LHCN-M2 (cell line): ENCODE data around the gene DENND2A. TPM values are rescaled to one million over a fixed set of nuclear protein-coding genes. Genes with fewer than 3 reads are reported as not detected.
"Not testable (repeated sequence)": the region's sequence is repeated elsewhere in the genome, so short reads cannot be mapped to it uniquely, and the experiment has no call there.

Source experiments
- DNase-seq: peaks from one replicate; pipeline ENCODE4 v3.0.0-alpha.2; 2012; ENCODE audit warnings: low read depth
- polyA plus RNA-seq: library from polyadenylated mRNA; unstranded; fragments of >200 nt; gene quantifications from one replicate; pipeline ENCODE4 v1.2.1, GENCODE V29; 2012; ENCODE audit warnings: missing spikeins
- total RNA-seq: library from RNA; depleted of rRNA; stranded (reverse); fragments of >200 nt; gene quantifications from 2 replicates; pipeline ENCODE4 v1.2.3, GENCODE V29; 2014; rRNA removed

Gene DENND2A
- total RNA-seq = not detected in 2 replicates
- polyA plus RNA-seq = 0.01 TPM

DNA sequence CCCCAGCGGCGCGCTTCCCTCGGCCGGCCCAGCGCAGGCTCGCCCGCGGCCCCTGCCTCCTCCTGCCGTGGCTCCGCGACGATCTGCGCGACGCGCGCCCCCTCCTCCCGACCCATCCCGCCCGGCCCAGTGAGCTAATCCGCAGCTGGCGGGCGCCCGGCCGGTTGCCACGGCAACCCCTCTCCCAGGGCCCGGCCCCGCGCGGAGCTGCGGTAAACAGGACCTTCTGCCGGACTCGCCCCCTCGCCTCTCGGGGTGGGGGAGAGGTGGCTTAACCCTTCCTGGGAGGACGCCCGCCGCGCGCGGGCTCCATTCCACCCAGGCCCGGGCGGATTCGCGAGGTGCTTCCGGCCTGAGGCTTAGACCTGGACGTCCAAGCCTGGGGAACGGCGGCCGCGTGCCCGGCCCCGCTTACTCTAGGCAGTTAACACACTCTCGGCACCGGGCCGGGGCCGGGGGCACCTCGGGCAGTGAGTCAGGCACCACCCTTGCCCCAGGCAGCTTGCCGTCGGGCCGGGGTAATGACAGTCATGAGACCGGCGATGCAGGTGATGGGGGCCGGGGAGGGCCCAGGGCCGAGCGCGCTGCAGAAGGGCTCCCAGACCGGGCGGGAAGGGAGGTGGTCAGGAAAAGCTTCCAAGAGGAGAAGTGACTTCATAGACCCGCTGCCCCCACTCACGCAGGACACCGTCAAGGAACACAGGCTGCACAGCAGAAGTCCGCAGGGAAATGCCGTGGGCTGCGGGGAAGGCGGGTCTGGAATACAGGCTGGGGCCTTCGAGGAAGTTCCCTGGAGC is at the start of gene DENND2A:
Gene DENND2A, minus strand, starts transcription at position 87 of the 797 bp plus-strand sequence. CDS start 38,416 bp downstream, outside the sequence.
- DNase-seq = no peak

- DNase-seq = no peak
These were observed 48.9 kb upstream of the DENND2A start for GRCh38 chr7:140689199-140690152.

GRCh38 chr7:140688341-140688740 is 47.7 kb upstream of the DENND2A start:
- DNase-seq = no peak

DNA sequence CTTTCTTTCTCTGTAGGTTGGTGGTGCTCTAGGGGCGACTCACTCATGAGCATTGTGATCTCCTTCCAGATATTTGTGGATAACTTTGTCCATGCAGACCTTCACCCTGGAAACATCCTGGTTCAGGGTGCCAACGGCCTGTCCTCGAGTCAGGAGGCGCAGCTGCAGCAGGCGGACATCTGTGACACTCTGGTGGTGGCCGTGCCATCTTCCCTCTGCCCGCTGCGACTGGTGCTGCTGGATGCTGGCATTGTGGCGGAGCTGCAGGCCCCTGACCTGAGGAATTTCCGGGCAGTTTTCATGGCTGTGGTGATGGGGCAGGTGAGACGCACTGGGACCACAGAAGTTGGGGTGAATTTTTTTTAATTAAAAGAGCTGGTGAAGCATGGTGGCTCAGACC is 46.3 kb upstream of the DENND2A start:
- DNase-seq = no peak

DNA sequence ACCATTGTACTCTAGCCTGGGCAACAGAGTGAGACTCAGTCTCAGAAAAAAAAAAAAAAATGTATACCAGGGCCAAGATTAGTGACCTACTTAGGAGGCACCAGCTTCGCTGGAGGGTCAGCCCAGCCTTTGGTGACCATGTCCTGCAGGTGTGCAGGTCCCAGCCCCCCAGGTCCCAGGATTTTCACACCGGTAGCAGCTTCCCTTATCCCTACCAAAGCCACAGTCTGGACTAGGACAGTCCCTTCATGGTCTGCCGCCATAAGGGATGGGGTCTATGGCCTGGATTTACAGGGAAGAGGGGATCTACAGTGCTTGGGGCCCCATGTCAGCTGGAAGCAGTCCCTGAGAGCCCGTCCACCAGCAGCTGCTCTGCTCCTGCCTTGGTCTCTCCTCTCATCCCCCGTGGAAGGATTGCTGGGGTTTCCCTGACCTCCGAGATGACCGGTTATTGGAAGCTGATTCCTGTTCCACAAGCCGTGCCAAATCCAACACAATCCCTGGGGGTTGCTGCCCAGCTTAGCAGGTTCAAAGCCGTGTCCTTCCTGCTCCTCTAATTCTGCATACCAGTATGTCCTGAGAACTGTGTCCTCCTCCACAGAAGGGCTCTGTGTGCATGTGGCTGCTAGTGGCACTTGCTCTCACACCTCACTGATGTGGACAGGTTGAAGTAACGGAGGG is 44.9 kb upstream of the DENND2A start:
- no peak for DNase-seq

- no peak for DNase-seq
These were observed 43.7 kb upstream of the DENND2A start for GRCh38 chr7:140684066-140684950.

GRCh38 chr7:140683657-140684056 is 43.0 kb upstream of the DENND2A start:
- no peak for DNase-seq

- DNase-seq = no peak
These were observed 41.2 kb upstream of the DENND2A start for GRCh38 chr7:140681766-140682165.

DNA sequence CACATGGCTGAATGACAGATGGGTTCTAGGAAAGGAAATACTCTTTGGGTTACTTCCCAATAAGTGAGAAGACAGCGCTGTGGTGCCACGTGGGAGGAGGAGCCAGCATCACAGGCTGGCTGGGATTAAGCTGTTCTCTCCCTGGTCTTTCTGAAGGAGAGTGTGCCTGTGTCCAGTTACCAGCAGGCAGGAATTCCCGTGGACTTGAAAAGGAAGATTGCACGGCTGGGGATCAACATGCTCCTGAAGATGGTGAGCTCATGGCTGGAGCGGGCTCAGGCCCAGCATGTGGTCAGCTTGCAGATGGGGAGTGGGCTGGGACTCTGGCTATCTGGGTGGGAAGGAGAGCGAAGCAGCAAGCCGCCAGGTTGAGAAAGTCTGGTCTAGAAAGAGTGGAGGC is 40.3 kb upstream of the DENND2A start:
- no peak for DNase-seq

GRCh38 chr7:140679186-140679585 is 38.6 kb upstream of the DENND2A start:
- no peak for DNase-seq

- no peak for DNase-seq
These were observed 38.2 kb upstream of the DENND2A start for GRCh38 chr7:140678816-140679130.

DNA sequence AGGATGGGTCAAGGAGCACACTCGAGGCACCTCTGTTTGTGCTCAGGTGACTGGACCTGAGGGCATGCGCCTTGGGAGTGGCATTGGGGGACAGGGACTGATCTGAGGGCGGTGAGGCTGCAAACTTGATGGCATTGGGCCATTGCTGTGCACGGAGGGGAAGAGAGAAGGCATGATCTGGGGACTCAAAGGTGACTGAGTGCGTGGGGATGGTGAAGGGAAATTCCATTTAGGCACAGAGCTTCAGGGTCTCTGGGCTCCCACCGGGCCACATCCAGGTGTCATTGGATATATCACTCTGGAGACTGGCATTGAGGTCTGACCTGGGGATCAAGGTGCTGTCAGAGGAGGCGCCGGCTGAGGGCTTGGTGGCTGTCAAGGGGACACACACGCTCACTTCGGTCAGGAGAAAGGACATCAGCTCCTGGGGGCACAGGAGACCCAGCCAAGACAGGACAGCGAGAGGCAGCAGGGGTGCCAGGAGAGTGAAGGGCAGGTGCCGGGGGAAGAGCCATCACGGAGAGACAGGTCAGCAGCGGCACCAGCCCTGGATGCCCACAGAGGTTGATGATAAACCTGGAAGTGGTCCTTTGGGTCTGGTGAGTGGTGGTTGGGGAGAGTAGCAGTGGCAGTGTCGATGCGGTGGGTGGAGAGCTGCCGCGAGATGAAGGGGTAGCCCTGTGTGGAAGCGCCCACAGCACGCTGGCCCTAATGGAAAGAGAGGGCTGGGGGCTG is 37.6 kb upstream of the DENND2A start:
- DNase-seq = no peak

DNA sequence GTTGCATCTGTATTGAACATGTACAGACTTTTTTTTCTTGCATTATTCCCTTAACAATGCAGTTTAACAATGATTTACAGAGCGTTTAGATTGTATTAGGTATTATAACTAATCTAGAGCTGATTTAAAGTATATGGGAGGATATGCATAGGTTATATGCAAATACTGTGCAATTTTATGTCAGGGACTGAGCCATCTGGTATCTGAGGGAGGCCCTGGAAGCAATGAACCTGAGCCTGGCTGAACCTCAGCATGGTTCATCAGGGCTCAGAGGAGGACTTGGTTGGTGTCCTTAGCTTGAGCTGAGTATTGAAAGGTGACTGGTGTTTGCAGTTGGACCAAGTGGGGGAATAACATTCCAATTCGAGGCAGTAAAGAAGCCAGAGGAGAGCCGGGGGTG is 36.9 kb upstream of the DENND2A start:
- DNase-seq = no peak

- not testable (repeated sequence) for DNase-seq
These were observed 36.3 kb upstream of the DENND2A start for GRCh38 chr7:140676956-140677355.

DNA sequence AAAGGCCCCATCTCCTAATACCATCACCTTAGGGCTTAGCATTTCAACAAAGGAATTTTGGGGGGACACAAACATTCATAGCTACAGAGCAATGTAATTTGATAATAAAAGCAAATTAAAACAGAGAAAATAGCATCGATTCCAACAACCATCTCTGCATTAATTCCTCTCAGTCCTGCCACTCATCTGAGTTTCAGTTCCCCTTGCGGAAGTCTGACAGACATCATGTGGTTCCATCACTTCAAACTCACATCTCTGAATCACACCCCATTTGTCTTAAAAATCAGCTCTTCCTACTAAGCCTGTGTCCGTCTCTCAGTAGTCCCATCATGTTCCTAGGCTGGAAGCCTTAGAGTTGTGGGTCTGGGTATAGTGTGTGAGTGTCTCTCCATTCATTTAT is 35.7 kb upstream of the DENND2A start:
- DNase-seq = no peak

DNA sequence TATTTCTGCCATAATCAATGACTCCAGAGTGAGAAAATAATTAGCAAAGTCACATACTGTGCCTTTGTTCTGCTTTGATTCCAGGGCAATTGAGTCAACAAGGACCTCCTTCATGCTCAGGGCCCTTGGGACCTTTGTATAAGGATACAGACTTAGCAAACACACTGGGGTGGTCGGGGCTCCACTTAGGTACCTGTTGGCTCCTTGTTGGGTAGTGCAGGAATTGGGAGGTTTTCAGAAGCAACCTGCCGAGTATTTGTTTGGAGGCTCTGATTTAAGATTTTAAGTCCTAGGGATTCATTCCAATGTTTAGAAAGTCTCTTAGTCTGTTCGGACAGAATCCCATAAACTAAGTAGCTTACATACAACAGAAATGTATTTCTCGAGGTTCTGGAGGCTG is 35.1 kb upstream of the DENND2A start:
- DNase-seq = no peak

DNA sequence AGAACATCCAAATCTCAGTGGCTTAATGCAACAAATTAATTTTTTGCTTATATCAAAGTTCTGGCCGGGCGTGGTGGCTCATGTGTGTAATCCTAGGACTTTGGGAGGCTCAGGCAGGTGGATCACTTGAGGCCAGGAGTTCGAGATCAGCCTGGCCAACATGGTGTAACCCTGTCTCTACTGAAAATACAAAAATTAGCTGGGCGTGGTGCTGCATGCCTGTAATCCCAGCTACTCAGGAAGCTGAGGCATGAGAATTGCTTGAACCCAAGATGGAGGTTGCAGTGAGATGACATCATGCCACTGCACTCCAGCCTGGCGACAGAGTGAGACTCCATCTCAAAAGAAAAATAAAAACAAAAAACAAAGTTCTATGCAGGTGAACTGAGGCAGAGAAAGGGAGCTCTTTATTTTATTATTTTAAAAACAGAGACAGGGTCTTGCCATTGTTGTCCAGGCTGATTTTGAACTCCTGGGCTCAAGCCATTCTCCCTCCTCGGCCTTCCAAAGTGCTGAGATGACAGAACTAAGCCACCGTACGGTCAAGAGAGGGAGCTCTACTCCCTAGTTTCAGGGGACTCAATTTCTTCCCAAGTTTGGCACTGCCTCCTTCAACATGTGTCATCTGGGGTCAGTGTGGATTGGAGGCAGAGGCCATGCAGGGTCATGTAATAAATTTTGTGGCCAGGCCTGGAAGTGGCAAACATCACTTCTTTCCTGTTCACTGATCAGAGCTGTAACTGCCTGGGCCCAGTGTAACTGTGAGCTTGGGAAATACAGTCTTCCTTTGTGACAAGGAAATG is 34.5 kb upstream of the DENND2A start:
- DNase-seq = peak; percentile 85

- no peak for DNase-seq
These were observed 33.8 kb upstream of the DENND2A start for GRCh38 chr7:140674356-140674800.

DNA sequence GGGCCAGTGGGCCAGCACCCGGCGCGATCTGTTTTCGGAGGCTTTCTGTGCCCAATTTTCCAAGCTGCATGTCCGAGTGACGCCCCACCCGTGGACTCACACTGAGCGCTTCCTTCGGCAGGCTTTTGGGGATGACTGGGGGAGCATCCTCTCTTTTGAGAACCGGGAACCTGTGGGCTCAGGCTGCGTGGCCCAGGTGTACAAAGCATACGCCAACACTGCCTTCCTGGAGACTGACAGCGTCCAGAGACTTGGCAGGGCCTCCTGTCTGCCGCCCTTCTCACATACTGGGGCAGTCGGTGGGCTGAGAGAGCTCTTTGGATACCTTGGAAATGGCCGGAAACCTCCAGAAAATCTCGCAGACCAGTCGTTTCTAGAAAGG is 33.2 kb upstream of the DENND2A start:
- DNase-seq = no peak
